Suprapubic skin (tissue), 4 donors: ENCODE results near the gene TRIM6. TPM values are rescaled to one million over a fixed set of nuclear protein-coding genes. Genes with fewer than 3 reads are reported as not detected.

Source experiments
- DNase-seq, 2 donors: peaks; one replicate each; pipeline ENCODE4 v3.0.0-alpha.2; 2019; ENCODE audit warnings: low spot score in 2 of 2
- H3K27ac ChIP-seq: fragments of 200-600 bp; sonication (generic); one replicate; pipeline ENCODE4 v1.5.1; 2019
- H3K27me3 ChIP-seq: fragments of 200-600 bp; sonication (generic); one replicate; pipeline ENCODE4 v1.5.1; 2019
- H3K36me3 ChIP-seq: fragments of 200-600 bp; sonication (generic); one replicate; pipeline ENCODE4 v1.5.1; 2019
- H3K4me1 ChIP-seq: fragments of 200-600 bp; sonication (generic); one replicate; pipeline ENCODE4 v1.5.1; 2019
- H3K4me3 ChIP-seq: fragments of 200-600 bp; sonication (generic); one replicate; pipeline ENCODE4 v1.5.1; 2019; ENCODE audit warnings: mild to moderate bottlenecking
- H3K9me3 ChIP-seq: fragments of 200-600 bp; sonication (generic); one replicate; pipeline ENCODE4 v1.5.1; 2019
- EP300 ChIP-seq: sonication (generic); formaldehyde crosslinking; IDR thresholded peaks from one replicate; pipeline ENCODE4 v1.6.1; 2017; ENCODE audit warnings: antibody characterized with exemption
- POLR2A ChIP-seq, 2 donors: fragments of 450-650 bp; IDR thresholded peaks; one replicate each; pipeline ENCODE4 v1.6.1; 2017; ENCODE audit warnings: antibody characterized with exemption in 2 of 2, mild to moderate bottlenecking in 2 of 2, moderate library complexity in 2 of 2
- POLR2AphosphoS5 ChIP-seq, 3 donors: sonication (generic); formaldehyde crosslinking; IDR thresholded peaks; one replicate each; pipeline ENCODE4 v1.6.1; 2017; ENCODE audit warnings: antibody characterized with exemption in 3 of 3
- WGBS: methylation state at CpG from one replicate; pipeline ENCODE4 v1.1.5; 2018; 5-methylcytosine and 5-hydroxymethylcytosine counted together
- total RNA-seq, 4 donors: library from RNA; depleted of rRNA; stranded (reverse); fragments of >200 nt; gene quantifications; one replicate each; pipeline ENCODE4 v1.1.0, GENCODE V29; 2016
- TF ChIP-seq, protein P1 (sequence below), 2 donors: fragments of 200-600 bp in 1 of 2; fragments of 450-650 bp in 1 of 2; sonication (generic) in 1 of 2; IDR thresholded peaks; one replicate each; pipeline ENCODE4 v1.5.1; 2016 to 2019; ENCODE audit warnings: antibody characterized with exemption in 2 of 2, mild to moderate bottlenecking in 1 of 2, moderate library complexity in 1 of 2

TRIM6 gene
- total RNA-seq, 4 donors from 2014 or later, result 0.72 to 4.8 (median 1.9) TPM

DNA sequence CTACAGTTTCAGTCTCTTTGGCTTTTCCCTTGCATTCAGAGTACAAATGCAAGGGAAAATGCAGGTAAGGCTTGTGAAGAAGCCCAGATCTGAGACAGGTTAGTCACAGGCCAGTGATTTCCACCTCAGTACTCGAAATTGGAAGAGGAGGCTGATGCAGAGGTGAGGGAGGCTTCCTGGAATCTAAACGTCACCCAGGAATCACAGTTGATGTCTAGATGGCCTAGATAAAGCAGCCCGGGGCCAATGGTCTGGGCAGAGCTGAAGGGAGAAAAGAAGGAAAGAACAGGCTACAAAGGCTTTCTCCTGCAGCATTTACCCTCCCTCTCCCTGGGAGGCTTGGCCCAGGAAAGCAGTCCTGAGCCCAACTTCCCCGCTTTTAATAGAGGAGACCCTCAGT lies 8.5 kb downstream of the TRIM6 start:
- WGBS, result 73% methylated on average over 4 of the region's 4 CpGs
- H3K27ac ChIP-seq, result no peak overlapping the region
- no peaks in the 10 kb centered on the region for H3K36me3 ChIP-seq
- TF ChIP-seq POLR2A (IDR thresholded peaks at IDR 0.05) (no peak), EP300 (no peak), POLR2AphosphoS5 (IDR thresholded peaks at IDR 0.05) (no peak)
- TF ChIP-seq, protein P1, sequence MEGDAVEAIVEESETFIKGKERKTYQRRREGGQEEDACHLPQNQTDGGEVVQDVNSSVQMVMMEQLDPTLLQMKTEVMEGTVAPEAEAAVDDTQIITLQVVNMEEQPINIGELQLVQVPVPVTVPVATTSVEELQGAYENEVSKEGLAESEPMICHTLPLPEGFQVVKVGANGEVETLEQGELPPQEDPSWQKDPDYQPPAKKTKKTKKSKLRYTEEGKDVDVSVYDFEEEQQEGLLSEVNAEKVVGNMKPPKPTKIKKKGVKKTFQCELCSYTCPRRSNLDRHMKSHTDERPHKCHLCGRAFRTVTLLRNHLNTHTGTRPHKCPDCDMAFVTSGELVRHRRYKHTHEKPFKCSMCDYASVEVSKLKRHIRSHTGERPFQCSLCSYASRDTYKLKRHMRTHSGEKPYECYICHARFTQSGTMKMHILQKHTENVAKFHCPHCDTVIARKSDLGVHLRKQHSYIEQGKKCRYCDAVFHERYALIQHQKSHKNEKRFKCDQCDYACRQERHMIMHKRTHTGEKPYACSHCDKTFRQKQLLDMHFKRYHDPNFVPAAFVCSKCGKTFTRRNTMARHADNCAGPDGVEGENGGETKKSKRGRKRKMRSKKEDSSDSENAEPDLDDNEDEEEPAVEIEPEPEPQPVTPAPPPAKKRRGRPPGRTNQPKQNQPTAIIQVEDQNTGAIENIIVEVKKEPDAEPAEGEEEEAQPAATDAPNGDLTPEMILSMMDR (IDR thresholded peaks at IDR 0.05), result no peak
- H3K9me3 ChIP-seq, result no peaks in the 10 kb centered on the region
- no peak overlapping the region for H3K4me3 ChIP-seq
- H3K27me3 ChIP-seq, result no peaks in the 10 kb centered on the region
- H3K4me1 ChIP-seq, result no peaks in the 10 kb centered on the region
- no peak for DNase-seq

DNA sequence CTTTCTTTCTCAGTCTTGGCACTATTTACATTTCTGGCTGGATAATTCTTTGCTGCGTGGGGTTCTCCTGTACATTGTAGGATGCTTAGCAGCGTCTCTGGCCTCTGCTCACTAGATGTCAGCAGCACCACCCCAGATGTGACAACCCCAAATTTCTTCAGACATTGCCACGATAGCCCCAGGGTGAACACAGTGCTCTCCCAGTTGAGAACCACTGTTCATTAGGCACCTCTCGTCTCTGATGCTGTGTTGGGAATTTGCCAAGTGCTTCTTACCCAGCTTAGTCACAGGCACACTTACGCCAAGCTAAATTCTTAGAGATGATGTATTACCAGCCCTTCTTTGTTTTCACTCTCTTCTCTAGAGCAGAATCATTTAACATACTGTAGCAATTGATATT lies 9.4 kb downstream of the TRIM6 start:
- no peak for DNase-seq
- no peak for TF ChIP-seq POLR2A (IDR thresholded peaks at IDR 0.05)
- TF ChIP-seq, protein P1 (IDR thresholded peaks at IDR 0.05), result no peak
- no peak for TF ChIP-seq EP300
- no peak for TF ChIP-seq POLR2AphosphoS5 (IDR thresholded peaks at IDR 0.05)
- WGBS, result 64% methylated on average over 5 of the region's 5 CpGs
- H3K27ac ChIP-seq, result no peak overlapping the region
- no peaks in the 10 kb centered on the region for H3K9me3 ChIP-seq
- H3K4me1 ChIP-seq, result no peaks in the 10 kb centered on the region
- no peaks in the 10 kb centered on the region for H3K36me3 ChIP-seq
- H3K27me3 ChIP-seq, result no peaks in the 10 kb centered on the region
- no peak overlapping the region for H3K4me3 ChIP-seq

DNA sequence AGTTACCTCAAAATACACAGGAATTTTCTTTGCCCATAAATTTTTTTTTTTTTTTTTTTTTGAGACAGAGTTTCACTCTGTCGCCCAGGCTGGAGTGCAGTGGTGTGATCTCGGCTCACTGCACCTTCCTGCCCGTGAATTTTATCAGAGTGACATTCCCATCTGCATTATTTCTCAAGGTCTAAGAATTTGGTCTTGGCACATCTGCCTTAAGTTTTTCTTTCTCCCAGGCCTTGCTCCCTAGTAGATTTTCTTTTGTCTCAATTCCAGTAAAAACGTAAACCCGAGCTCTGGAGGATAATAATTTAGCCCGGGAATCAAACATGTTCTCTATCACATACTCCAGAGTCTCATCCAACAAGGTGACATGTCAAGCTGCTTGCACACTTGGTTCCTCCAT lies 12.4 kb downstream of the TRIM6 start:
- 87% methylated on average over 6 of the region's 6 CpGs for WGBS
- Histone ChIP-seq H3K4me3 (no peak overlapping the region), H3K9me3 (no peaks in the 10 kb centered on the region), H3K27me3 (no peaks in the 10 kb centered on the region), H3K27ac (no peak overlapping the region), H3K36me3 (no peaks in the 10 kb centered on the region), H3K4me1 (no peaks in the 10 kb centered on the region)
- DNase-seq, result no peak
- TF ChIP-seq EP300, result no peak
- TF ChIP-seq, protein P1 (IDR thresholded peaks at IDR 0.05), result no peak
- no peak for TF ChIP-seq POLR2A (IDR thresholded peaks at IDR 0.05)
- no peak for TF ChIP-seq POLR2AphosphoS5 (IDR thresholded peaks at IDR 0.05)

DNA sequence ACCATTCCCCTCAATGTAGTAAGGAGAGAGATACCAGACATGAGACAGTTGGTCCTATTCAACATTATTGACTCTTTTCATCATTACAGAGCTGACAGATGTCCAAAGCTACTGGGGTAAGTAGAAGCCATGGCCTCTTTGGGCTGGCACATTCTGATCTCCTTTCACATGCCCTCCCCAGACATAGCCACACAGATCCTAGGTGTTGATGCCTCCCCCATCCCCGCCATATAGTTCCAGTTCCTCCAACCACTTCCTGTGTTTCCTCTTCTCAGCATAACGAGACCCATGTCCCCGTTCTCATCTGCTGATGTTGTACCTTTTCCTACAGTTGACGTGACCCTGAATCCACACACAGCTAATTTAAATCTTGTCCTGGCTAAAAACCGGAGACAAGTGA lies 14.0 kb downstream of the TRIM6 start:
- Histone ChIP-seq H3K4me1 (no peaks in the 10 kb centered on the region), H3K36me3 (no peaks in the 10 kb centered on the region), H3K27ac (no peak overlapping the region), H3K27me3 (no peaks in the 10 kb centered on the region), H3K9me3 (no peaks in the 10 kb centered on the region), H3K4me3 (no peak overlapping the region)
- TF ChIP-seq POLR2A (IDR thresholded peaks at IDR 0.05) (no peak), EP300 (no peak), POLR2AphosphoS5 (IDR thresholded peaks at IDR 0.05) (no peak)
- TF ChIP-seq, protein P1 (IDR thresholded peaks at IDR 0.05), result no peak
- 82% methylated on average over 5 of the region's 5 CpGs for WGBS
- no peak for DNase-seq

DNA sequence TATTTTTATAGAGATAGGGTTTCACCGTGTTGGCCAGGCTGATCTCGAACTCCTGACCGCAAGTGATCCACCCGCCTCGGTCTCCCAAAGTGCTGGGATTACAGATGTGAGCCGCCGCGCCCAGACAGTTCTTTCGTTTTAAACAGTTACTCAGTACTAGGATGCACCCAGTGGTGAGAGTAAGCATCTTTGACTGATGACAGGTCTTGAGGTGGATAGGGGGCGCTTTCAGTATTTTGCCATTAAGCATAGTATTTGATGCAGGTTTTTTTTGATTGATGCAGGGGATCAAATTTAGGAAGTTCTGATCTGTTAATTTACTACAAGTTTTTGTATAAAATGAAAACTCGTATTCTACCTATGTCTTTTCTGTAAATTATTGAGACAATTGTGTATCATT lies 15.2 kb downstream of the TRIM6 start:
- TF ChIP-seq EP300, result no peak
- no peak for TF ChIP-seq POLR2A (IDR thresholded peaks at IDR 0.05)
- no peak for TF ChIP-seq POLR2AphosphoS5 (IDR thresholded peaks at IDR 0.05)
- TF ChIP-seq, protein P1 (IDR thresholded peaks at IDR 0.05), result no peak
- Histone ChIP-seq H3K4me3 (no peak overlapping the region), H3K4me1 (no peaks in the 10 kb centered on the region), H3K27me3 (no peaks in the 10 kb centered on the region), H3K27ac (no peak overlapping the region), H3K36me3 (no peaks in the 10 kb centered on the region), H3K9me3 (no peaks in the 10 kb centered on the region)
- WGBS, result 97% methylated on average over 11 of the region's 11 CpGs
- DNase-seq, result no peak
